ENCODE measurements around the gene ITGAL. TPM values are rescaled to one million over a fixed set of nuclear protein-coding genes. Genes with fewer than 3 reads are reported as not detected.
A peak's percentile ranks its signal among the peaks of the same experiment; 100 is the strongest.

ITGAL gene
- total and polyA plus RNA-seq, 2 of the 13 experiments (the other 11 are each of a cell fraction or from before 2014, with no cell fraction given): 0.86 to 1.2 TPM

DNA sequence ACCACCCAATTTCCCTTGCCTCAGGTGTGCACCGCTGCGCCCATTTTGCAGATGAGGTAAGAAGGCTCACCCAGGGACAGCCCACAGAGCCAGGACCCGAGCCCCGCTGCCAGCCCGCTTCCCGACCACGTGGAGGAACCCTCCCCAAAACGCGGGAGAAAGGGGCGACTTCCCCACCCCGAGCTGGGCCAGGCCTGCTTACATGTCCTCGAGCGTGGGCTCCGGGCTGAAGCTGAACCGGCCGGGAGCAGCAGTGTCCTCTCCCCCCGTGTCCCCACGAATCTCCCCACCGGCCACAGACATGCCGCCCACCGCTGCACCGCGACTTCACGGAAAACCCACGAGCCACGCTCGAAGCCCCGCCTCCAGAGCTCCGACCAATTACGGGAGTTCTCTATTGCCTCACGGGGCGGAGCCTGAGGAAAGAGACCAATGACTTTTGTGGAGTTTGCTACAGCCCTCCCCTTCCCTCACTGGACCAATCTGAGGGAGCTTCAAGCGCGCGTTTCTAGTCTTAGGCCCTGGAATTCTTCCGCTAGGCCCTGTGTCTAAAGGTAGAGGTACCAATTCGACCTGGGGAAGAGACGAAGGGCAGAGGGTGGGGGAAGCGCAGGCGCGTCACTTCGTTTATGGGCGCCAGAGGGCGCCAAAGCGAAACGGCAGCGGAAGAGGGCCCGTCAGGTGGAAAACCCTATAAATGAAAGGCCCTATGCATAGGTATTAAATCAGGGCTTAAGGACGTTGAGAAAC is 42.7 kb upstream of the ITGAL start, which contains the start of gene DCTPP1 (continued):
- TF ChIP-seq NR2C2 (CRISPR knock-in tag; IDR thresholded peaks at IDR 0.05; ENCODE audit: borderline replicate concordance): peak; percentile 30; the same call in 1 of the 2 replicates
- TF ChIP-seq ASH2L (IDR thresholded peaks at IDR 0.05; ENCODE audit: insufficient read length, low read depth, low read length): peak; percentile 68
- peak; percentile 84 for TF ChIP-seq ZNF724P (CRISPR knock-in tag; IDR thresholded peaks at IDR 0.05; ENCODE audit: borderline replicate concordance)
- no peak for TF ChIP-seq ZNF17 (CRISPR knock-in tag; IDR thresholded peaks at IDR 0.05)
- TF ChIP-seq ZNF124 (CRISPR knock-in tag; IDR thresholded peaks at IDR 0.05): peak; percentile 95
- TF ChIP-seq, protein P1, sequence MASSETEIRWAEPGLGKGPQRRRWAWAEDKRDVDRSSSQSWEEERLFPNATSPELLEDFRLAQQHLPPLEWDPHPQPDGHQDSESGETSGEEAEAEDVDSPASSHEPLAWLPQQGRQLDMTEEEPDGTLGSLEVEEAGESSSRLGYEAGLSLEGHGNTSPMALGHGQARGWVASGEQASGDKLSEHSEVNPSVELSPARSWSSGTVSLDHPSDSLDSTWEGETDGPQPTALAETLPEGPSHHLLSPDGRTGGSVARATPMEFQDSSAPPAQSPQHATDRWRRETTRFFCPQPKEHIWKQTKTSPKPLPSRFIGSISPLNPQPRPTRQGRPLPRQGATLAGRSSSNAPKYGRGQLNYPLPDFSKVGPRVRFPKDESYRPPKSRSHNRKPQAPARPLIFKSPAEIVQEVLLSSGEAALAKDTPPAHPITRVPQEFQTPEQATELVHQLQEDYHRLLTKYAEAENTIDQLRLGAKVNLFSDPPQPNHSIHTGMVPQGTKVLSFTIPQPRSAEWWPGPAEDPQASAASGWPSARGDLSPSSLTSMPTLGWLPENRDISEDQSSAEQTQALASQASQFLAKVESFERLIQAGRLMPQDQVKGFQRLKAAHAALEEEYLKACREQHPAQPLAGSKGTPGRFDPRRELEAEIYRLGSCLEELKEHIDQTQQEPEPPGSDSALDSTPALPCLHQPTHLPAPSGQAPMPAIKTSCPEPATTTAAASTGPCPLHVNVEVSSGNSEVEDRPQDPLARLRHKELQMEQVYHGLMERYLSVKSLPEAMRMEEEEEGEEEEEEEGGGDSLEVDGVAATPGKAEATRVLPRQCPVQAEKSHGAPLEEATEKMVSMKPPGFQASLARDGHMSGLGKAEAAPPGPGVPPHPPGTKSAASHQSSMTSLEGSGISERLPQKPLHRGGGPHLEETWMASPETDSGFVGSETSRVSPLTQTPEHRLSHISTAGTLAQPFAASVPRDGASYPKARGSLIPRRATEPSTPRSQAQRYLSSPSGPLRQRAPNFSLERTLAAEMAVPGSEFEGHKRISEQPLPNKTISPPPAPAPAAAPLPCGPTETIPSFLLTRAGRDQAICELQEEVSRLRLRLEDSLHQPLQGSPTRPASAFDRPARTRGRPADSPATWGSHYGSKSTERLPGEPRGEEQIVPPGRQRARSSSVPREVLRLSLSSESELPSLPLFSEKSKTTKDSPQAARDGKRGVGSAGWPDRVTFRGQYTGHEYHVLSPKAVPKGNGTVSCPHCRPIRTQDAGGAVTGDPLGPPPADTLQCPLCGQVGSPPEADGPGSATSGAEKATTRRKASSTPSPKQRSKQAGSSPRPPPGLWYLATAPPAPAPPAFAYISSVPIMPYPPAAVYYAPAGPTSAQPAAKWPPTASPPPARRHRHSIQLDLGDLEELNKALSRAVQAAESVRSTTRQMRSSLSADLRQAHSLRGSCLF (CRISPR knock-in tag; IDR thresholded peaks at IDR 0.05; ENCODE audit: borderline replicate concordance): no peak; the same call in 1 of the 2 replicates
- TF ChIP-seq NFKBIZ (CRISPR knock-in tag; IDR thresholded peaks at IDR 0.05): peak; percentile 54; the same call in 1 of the 2 replicates
- TF ChIP-seq MEF2D (CRISPR knock-in tag; IDR thresholded peaks at IDR 0.05): peak; percentile 92
- peak; percentile 56; the same call in 1 of the 2 replicates for TF ChIP-seq FOXJ3 (CRISPR knock-in tag; IDR thresholded peaks at IDR 0.05; ENCODE audit: borderline replicate concordance)
- TF ChIP-seq, protein P2, sequence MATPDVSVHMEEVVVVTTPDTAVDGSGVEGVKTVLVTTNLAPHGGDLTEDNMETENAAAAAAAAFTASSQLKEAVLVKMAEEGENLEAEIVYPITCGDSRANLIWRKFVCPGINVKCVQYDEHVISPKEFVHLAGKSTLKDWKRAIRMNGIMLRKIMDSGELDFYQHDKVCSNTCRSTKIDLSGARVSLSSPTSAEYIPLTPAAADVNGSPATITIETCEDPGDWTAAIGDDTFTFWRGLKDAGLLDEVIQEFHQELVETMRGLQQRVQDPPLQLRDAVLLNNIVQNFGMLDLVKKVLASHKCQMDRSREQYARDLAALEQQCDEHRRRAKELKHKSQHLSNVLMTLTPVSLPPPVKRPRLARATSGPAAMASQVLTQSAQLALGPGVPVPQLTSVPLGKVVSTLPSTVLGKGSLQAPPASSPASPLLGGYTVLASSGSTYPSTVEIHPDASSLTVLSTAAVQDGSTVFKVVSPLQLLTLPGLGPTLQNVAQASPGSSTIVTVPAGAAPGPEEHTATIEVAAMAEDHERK (CRISPR knock-in tag; IDR thresholded peaks at IDR 0.05; ENCODE audit: low read depth): no peak
- peak; percentile 95; the same call in 1 of the 2 replicates for TF ChIP-seq ELF4 (CRISPR knock-in tag; IDR thresholded peaks at IDR 0.05; ENCODE audit: borderline replicate concordance)
- TF ChIP-seq FOXM1 (CRISPR knock-in tag; IDR thresholded peaks at IDR 0.05): no peak
- no peak; the same call in 1 of the 2 replicates for TF ChIP-seq ZNF552 (CRISPR knock-in tag; IDR thresholded peaks at IDR 0.05; ENCODE audit: borderline replicate concordance)
- TF ChIP-seq TP53 (CRISPR knock-in tag; conservative IDR thresholded peaks at IDR 0.05): no peak
- peak; percentile 30 for TF ChIP-seq ZNF547 (CRISPR knock-in tag; IDR thresholded peaks at IDR 0.05)
- TF ChIP-seq MAFF (IDR thresholded peaks at IDR 0.05; ENCODE audit: low read depth, low read length): no peak
- peak; percentile 31; the same call in 1 of the 2 replicates for TF ChIP-seq ZNF572 (CRISPR knock-in tag; IDR thresholded peaks at IDR 0.05)
- TF ChIP-seq, protein P3, sequence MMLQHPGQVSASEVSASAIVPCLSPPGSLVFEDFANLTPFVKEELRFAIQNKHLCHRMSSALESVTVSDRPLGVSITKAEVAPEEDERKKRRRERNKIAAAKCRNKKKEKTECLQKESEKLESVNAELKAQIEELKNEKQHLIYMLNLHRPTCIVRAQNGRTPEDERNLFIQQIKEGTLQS (CRISPR knock-in tag; IDR thresholded peaks at IDR 0.05): 0 out of 2 replicates have a peak, but pooled peaks have one; percentile 25
- TF ChIP-seq NCOR1 (IDR thresholded peaks at IDR 0.05; ENCODE audit: borderline replicate concordance, low read length): peak; percentile 64; the same call in 1 of the 2 replicates
- TF ChIP-seq PLRG1 (conservative IDR thresholded peaks at IDR 0.05): no peak
- TF ChIP-seq ATAD3A (CRISPR knock-in tag; IDR thresholded peaks at IDR 0.05): no peak
- TF ChIP-seq RBM39 (IDR thresholded peaks at IDR 0.05; ENCODE audit: low read depth, low read length, poor library complexity, severe bottlenecking): peak; percentile 24
- TF ChIP-seq, protein P4, sequence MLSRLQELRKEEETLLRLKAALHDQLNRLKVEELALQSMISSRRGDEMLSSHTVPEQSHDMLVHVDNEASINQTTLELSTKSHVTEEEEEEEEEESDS (CRISPR knock-in tag; IDR thresholded peaks at IDR 0.05; ENCODE audit: borderline replicate concordance): peak; percentile 79
